GM19099 (cell line): Measurements from ENCODE around the gene AKAP8L.

Experiments used
- POLR2A ChIP-seq: IDR thresholded peaks from 3 replicates; pipeline ENCODE4 v1.6.1; 2011; ENCODE audit warnings: low read depth; ENCODE audit not compliant: insufficient read length; ENCODE audit errors: extremely low read depth

Gene AKAP8L

DNA sequence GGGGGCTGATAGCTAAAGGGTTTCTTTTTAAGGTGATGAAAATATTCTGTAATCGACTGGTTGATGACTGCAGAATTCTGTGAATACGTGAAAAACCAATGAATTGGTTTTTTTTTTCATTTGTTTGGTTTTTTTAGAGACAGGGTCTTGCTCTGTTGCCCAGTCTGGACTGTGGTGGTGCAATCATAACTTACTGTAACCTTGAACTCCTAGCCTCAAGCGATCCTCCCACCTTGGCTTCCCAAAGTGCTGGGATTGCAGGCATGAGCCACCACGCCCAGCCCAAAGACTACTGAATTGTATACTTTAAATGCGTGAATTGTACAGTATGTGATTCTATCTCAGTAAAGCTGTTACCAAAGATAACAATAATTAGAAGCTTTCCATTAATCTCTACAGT, 24.4 kb downstream of the AKAP8L start:
- no peak for TF ChIP-seq POLR2A

GRCh38 chr19:15393963-15394362, 24.8 kb downstream of the AKAP8L start:
- no peak for TF ChIP-seq POLR2A

GRCh38 chr19:15390814-15391213, 28.0 kb downstream of the AKAP8L start:
- no peak for TF ChIP-seq POLR2A

DNA sequence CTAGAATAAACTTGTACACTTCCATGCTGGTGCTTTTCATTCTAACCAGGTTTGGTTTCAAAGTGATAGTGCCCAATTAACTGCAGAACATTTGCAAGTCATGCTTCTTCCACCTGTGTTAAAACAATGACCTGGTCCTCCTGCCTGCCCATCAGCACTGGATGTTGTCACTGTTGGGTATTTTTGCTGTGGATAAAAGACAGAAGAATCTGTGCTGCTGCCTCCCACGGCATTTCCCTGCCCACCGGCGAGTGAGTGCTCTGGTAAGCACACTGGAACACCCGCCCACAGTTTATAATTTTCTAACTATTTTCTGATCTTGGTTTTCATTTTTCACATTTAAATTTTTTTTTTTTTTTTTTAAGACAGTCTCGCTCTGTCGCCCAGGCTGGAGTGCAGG, 36.9 kb downstream of the AKAP8L start:
- no peak for TF ChIP-seq POLR2A

- no peak for TF ChIP-seq POLR2A
Observed at GRCh38 chr19:15381429-15381828, 37.4 kb downstream of the AKAP8L start.

DNA sequence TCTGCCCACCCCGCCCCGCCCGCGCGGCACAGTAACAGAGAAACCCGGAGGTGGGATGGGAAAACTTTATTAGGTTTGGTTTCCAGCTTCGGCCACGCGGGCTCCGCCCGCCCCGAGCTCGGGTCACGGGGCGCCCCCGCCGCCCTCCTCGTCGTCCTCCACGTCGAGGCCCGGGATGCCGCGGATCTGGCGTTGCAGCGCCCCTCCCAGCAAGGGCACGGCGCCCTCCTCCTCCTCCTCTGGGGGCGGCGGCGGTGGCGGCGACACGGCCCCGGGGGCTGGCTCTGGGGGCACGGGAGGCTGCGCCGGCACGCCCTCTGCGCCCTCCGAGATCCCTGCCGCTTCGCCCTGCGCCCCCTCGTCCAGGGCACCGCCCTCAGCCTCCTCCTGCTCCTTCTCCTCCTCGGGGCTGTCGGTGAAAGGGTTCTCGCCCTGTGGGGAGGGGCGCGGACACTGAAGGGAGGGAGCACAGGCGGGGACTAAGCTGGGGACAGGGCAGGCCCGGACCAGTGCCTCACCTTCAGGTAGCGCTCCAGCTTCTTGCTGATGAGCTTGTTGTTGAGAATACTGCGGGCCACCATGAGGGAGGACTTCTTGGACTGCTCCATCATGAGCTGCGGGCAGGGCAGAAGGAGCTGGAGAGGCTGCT, 38.7 kb downstream of the AKAP8L start:
- peak; percentile 50 for TF ChIP-seq POLR2A

DNA sequence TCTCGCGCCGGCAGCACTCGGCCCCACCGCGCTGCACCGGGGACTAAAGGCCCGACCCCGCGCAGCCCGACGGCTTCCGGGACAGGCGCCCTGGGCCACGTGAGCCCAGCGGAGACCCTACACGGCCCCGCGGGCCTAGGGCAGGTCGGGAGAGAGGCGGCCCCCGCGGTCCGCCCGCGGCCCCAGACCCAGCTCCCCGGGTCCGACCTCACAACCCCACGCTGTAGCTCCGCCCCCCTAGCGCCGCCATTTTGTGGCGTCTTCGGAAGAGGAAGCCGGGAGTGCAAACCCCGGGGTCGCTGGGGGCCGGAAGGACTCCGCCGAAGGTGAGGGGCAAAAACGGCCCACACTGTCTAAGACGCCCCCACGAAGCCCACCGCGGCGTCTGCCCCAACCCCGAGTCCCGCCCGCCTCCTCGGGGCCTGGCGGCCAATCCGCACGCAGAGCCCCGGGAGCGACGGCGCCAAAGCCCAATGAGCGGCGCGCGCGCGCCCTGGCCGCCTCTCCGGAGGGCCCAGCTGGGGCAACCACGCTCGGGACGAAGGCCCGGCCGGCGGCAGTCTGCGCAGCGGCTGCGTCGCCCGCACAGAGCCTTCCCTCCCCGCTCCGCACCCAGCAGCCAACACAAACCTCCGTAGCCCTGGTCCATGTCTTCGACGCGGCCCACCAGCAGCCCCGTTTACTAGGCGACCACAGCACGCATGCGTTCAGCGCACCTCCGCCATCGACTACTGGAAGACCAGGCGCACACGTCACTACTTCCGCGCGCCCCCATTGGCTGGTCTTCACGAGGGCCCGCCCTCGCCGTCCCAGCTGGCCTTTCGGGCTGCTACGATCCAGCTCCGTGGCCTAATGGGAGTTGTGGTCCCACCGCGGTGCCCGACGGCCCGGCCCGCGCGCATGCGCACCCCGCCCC, 39.4 kb downstream of the AKAP8L start, which contains the start of gene AKAP8:
AKAP8 (minus strand) TSS at position 705 of the 916 bp plus-strand sequence; CDS start at position 649, 56 bp downstream.
- TF ChIP-seq POLR2A = peak; percentile 68

DNA sequence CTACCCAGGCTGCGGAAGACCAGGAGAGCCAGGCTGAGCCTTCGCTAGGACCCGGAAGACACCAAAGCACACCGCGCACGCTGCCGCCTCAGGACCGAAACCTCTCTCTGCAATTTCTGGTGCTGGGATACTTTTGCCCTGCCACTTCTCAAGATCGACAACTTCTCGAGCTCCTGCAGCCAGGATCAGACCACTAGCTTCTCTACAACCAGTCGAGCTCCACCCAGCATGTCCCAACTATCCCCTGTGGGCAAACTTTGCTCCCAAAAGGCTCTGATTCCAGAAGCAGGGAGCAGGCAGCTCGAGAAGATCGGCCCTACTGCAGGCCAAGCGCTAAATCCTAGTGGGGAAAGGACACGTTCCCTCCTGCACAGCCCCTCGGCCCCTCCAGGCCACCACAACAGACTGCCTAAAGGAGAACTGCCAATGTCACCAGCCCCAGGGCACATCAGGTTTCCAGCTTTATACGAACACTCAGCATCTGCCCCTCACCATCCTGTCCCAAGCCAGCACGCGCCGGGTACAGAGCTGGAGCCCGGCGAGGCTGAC, 40.2 kb downstream of the AKAP8L start:
- TF ChIP-seq POLR2A = peak; percentile 44

DNA sequence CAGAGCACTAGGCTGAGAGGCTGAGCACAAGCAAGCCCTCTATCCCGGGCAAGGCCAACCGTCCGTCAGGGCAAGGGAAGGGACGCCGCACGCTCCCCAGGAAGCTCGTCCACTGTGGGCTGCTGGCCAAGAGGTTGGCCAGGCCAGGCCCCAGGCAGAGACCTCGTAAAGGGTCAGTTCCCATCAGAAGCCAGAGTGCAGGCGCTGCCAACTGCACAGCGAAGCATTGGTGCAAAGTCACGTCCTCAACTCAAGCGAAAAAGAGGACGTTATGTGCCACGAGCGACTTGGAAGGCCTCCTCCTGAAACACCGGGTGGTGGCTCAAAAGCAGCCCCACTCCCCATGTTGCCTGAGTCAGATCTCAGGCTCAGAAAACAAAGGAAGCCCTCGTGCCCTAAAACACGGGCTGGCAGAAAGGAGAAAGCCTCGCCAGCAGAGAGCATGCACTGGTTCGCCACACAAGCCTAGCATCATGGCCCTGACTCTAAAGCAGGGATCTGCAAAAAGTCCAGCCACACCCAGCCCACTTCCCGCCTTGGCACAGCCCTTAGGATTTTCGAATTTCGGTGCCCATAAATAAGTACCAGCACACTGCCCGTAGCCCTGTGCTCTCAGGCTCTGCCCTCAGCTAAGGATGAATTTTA, 43.9 kb downstream of the AKAP8L start:
- TF ChIP-seq POLR2A = no peak

- no peak for TF ChIP-seq POLR2A
Observed at GRCh38 chr19:15374105-15374651, 44.6 kb downstream of the AKAP8L start.

GRCh38 chr19:15373644-15374043, 45.1 kb downstream of the AKAP8L start:
- no peak for TF ChIP-seq POLR2A

DNA sequence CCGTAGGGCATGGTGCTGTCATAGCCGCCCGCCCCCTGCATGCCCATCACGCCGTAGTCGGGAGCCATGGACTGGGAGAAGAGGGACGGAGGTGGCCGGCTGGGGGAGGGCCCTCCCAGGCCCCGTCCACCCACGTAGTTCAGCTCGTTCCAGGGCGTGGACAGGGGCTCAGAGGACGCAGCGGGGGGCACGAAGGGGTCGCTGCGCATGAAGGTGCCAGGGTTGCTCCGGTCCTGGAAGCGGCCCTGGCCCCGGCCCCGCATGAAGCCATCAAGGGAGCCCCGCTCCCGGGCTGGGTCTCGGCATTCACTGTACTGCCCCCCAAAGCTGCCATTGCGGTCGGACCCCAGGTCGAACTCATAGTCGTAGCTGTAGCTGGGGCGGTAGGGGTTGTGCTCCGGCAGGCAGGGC, 45.9 kb downstream of the AKAP8L start:
- TF ChIP-seq POLR2A = no peak

DNA sequence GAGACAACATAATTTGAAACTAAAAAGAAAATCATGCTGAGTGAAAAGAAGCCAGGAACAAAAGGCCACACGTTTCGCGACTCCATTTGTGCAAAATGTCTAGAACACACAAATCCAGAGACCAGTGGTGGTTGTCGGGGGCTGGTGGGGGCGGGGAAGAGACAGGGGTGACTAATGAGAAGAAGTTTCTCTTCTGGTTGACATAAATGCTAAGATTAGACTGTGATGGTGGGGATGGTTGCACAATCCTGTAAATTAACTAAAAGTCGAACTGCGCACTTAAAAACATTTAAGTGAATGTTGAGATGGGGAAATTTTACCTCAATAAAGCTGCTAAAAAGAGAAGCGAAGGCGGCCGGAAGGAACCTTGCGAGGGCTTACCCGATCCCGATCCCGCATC, 46.3 kb downstream of the AKAP8L start:
- no peak for TF ChIP-seq POLR2A

DNA sequence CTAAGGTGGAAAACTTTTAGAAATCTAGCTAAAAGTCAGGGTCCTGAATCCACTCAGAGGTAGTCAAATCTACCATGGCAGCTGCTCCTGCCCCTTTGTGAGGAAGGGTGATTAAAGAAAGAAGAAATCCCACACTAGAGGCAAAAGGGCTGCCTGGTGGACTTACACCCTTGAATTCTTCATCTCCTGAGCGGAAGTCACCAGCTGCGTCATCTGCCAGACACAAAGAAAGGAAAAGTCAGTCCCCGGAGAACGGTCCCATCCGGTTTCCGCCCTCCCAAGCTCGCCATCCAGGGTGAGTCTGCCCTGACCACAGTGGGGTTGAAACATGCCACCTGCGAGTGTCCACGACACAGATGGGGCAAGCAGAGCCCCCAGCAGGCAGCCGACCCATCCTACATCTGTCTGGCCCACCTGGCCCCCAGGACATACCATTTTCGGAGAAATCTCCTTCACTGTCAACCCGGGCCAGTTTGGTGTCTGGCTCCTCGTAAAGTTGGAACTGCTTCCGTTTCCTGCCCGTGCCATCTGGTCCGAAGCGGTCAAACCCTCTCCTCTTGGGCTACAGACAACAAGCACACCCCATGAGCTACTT, 46.9 kb downstream of the AKAP8L start:
- TF ChIP-seq POLR2A = no peak
